T-helper 1 cell treated with Interleukin-12 subunit alpha and Interleukin-12 subunit beta and Interleukin-4 antibody, amounts not matched to agents 30 ng/mL and 1 ng/mL, for 36 hours (primary cell): Measurements from ENCODE around the gene SWI5. TPM values are rescaled to one million over a fixed set of nuclear protein-coding genes. Genes with fewer than 3 reads are reported as not detected.

Source experiments
- intact Hi-C: fragments of 100-400 bp; cut with micrococcal nuclease; formaldehyde crosslinking; loops from one replicate; pipeline ENCODE4 v1.15.1; 2024
- total RNA-seq: library from RNA; stranded (reverse); gene quantifications from 2 replicates; pipeline ENCODE4 v1.2.3, GENCODE V29; 2022

The SWI5 gene
- total RNA-seq, 1 donor from 2014 or later, result 9.1 TPM

DNA sequence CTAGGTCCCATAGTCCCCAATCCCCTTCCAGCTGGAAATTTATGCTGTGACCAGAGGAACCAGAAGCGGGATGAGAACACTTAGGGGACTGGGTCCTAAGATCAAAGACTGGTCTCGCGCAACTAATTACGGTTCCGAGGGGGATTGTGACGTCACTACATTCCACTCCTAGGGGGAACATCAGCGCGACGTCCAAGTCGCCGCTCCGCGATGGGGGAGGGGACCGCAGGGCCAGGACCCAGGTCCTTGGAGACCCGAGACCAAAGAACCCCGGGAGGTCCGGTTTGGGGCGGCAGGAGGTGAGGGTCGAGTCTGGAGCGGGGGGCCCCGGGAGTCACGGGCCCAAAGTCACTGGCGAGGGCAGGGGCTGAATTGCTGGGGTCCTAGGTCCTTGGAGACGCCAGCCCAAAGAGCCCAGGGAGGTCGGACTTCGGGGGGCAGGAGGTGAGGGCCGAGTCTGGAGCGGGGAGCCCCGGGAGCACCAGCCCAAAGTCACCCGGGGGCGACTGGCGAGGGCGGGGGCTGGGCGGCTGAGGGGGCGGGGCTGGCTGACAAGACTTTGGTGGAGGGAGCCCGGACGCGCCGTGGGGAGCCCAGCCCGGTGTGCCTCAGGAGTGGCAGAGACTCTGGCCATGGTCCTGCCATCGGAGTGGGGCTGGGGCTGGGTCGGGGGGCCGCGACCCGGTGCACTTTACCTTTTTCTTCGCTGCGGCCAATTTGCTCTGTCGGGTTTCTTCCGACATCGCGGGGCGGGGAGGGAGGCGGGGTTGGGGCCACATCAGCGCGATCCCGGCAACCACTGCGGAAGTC, 673 bp upstream of the SWI5 start, which contains the start of gene GOLGA2:
Gene GOLGA2, minus strand, starts transcription at position 810 of the 810 bp plus-strand sequence. Its CDS starts 31 bp downstream, at position 779.
- intact Hi-C loops, result loop anchor here (1.0 to 10.0 kb wide), 15 partner anchors 20 to 449 kb away; partner anchors contain the start of genes BBLN, COQ4, DNM1 and GLE1

DNA sequence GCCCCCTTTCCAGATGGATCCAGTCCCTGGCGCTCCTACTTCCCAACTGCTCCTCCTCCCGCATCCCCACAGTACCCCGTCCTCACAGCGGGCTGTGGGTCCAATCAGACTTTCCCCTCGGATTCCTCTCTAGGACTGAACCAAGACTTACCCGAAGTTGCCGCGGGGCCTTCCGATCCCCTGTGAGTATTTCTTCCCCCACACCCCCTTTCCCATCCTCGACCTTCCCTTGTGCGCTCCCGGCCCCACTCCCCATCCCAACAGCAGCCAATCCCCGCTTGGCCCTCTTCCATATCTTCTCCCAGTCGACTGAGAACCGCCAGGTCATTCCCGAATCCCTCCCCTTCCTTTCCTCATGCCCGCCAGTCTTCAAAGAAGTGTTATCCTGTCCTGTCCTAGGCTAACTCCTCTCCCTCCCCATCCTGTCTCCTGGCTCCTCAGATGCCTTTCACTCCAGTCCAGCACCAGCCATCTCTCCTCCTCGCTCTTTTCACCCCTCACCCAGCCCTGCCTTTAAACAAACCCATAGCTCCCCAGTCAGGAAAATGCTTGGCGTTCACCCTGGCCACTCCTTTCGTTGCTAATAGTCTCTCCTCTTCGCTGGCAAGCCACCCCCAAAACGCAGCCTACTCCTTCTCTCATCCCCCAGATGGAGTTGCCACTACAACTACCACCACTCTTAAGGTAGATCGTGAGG, 646 bp downstream of the SWI5 start:
- intact Hi-C loops, result loop anchor here (1.0 to 10.0 kb wide), 13 partner anchors 21 to 448 kb away; partner anchors contain the start of genes BBLN, COQ4, DNM1 and GLE1

DNA sequence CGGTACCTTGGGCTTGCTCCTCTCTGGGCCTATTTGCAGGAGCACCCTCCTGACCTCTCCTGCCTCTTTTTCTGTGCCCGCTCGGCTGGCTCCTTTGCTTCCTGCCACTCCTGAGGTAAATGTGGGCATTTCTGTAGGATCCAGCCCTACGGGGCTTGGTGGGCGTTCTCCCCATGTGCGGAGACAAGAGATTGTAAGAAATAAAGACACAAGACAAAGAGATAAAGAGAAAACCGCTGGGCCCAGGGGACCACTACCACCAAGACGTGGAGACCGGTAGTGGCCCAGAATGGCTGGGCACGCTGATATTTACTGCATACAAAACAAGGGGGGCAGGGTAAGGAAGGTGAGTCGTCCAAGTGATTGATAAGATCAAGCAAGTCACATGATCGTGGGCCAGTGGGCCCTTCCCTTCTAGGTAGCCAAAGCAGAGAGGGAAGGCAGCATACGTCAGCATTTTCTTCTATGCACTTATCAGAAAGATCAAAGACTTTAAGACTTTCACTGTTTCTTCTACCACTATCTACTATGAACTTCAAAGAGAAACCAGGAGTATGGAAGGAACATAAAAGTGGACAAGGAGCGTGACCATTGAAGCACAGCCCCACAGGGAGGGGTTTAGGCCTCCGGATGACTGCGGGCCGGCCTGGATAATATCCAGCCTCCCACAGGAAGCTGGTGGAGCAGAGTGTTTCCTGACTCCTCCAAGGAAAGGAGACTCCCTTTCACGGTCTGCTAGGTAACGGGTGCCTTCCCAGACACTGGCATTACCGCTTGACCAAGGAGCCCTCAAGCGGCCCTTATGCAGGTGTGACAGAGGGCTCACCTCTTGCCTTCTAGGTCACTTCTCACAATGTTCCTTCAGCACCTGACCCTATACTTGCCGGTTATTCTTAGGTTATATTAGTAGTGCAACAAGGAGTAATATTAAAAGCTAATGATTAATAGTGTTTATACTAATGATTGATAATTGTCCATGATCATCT, 3.3 kb downstream of the SWI5 start:
- intact Hi-C loops, result loop anchor here (5.0 to 10.0 kb wide), 2 partner anchors 225 to 408 kb away; partner anchors contain the start of genes GLE1 and SET

- intact Hi-C loops, result no loop called here
These were observed 4.1 kb downstream of the SWI5 start for GRCh38 chr9:128280084-128280622.

- intact Hi-C loops, result no loop called here
These were observed 6.4 kb downstream of the SWI5 start for GRCh38 chr9:128282500-128282899.

DNA sequence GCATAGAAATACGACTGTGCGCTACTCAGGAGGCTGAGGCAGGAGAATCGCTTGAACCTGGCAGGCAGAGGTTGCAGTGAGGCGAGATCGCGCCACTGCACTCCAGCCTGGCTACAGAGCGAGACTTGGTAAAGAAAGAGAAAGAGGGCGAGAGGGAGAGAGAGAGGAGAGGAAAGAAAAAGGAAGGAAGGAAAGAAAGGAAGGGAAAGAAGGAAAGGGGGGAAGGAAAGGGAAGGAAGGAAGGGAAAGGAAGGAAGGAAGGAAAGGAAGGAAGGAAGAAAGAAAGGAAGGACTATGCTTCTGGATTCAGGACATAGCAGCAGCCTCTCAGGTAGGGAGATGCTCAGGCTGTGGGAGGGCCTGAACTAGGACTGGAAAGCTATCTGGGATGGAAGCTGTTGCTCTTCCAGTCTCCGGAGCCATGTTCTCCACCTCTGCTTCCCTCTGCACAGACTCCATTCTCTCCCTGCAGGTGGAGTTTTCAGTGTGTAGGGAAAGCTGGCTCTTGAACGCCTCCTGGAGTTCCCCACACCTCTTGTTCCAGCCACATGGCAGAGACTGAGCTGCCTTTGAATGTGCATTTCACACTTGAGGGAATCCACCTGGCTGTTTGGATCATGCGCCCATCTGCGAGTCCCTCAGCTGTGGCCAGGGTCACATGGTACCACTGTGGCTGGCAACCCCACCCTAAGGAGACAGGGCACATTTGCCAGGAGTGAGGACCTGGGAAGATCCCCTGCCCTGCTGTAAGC, 9.1 kb downstream of the SWI5 start:
- intact Hi-C loops, result no loop called here

DNA sequence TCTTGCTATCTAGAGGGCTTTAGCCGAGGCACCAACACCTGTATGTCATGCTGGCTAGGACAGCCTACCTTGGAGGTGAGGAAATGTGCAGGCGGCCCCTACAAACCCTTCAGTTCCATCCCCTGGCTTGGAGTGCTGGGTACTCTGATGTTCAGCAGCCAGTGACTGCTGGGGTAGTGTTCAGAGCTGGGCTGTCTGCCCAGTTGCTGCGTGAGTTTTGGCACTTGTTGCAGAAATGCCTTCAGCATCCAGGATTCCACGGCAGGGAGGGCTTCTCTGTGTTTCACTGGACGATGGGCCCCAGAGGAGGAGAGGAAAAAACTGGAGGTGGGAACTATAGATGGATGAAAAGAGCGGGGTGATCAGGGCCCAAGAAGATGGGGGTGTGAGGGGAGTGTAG, 10.4 kb downstream of the SWI5 start:
- intact Hi-C loops, result no loop called here

DNA sequence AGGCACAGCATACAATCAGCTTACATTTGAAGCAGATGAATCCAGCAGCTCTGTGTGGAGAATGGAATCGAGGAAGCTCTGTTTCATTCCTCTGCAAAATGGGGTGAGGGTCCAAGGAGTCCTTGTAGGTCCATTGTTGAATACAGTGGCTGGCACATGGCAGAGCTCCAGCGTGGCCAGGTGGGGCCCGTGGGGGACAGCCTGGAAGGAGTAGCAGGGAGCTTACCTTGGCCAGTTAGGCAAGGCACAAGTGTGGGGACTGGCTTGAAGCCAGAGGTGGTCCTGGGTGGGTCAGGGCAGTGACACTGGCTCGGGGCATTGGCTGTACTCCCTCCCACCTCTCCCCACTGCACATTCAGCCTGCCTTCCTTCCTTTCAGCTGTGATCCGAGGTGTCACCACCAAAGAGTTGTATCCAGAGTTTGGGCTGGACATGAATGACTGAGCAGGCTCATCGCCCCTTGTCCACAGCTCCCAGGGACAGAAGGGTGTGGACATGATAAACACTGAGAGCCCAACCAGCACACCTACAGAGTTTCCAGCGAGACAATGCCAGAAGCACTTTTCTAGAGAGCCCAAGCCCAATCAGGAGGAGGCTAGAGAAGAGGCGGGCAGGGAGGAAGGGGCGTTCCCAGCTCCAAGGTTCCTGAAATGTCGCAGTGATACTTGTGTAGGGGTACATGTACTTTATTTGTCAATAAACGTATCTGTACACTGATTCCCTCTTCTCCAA, 12.4 kb downstream of the SWI5 start:
- intact Hi-C loops, result no loop called here

GRCh38 chr9:128292009-128292408, 15.9 kb downstream of the SWI5 start:
- intact Hi-C loops, result no loop called here

- intact Hi-C loops, result no loop called here
These were observed 17.0 kb downstream of the SWI5 start for GRCh38 chr9:128293091-128293490.

GRCh38 chr9:128294142-128294541, 18.1 kb downstream of the SWI5 start:
- intact Hi-C loops, result no loop called here

- intact Hi-C loops, result no loop called here
These were observed 20.5 kb downstream of the SWI5 start for GRCh38 chr9:128296340-128297220.

- intact Hi-C loops, result no loop called here
These were observed 21.2 kb downstream of the SWI5 start for GRCh38 chr9:128297221-128297773.

- intact Hi-C loops, result no loop called here
These were observed 22.7 kb downstream of the SWI5 start for GRCh38 chr9:128298535-128299482.

DNA sequence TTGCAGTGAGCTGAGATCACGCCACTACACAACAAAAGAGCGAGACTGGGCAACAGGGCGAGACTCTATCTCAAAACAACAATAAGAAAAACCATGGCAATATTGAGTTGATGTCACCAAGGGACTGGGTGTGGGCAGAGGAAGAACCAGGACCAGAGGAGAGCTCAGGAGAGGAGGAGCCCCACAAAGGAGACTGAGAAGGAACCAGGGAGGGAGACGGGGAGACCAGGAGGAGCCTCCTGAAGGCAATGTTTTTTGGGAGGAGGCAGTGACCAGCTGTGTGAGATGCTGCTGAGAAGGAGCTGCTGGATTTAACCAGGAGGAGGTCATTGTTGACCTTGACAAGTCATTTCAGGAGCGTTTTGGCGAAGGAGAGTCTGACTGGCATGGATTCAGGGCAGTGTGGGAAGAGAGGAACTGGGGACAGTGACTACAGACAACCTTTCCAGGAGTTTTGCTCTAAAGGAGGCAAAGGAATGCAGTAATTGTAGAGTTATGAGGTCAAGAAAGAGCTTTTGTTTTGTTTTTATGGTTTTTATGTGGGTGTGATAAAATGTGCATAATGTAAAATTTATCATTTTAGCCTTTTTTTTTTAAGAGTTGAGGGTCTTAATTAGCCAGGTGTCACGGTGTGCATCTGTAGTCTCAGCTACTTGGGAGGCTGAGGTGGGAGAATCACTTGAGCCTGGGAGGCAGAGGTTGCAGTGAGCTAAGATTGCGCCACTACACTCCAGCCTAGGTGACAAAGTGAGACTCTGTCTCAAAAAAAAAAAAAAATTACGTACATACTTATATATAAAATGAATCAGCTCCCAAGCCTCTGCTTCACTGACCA, 28.3 kb downstream of the SWI5 start:
- intact Hi-C loops, result no loop called here

DNA sequence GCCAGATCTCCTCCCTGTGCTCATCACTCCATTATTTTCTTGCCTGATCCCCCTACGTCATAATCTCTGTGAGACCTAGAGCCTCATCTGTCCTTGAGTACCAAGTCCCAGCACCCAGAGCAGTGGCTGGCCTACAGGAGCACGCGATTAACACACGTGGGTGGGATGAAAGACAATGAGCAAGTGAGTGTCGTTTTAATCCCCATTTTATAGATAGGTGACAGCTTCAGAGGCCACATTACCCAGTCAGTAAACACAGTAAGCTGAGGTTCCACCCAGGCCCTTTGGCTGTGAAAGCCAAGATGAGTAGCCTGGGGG, 28.9 kb downstream of the SWI5 start:
- intact Hi-C loops, result no loop called here
